Measurements from ENCODE around the gene PDLIM3. TPM values are rescaled to one million over a fixed set of nuclear protein-coding genes. Genes with fewer than 3 reads are reported as not detected.

PDLIM3 gene
- total RNA-seq, 2 donors from 2014 or later = 5.0 to 34.9 TPM

DNA sequence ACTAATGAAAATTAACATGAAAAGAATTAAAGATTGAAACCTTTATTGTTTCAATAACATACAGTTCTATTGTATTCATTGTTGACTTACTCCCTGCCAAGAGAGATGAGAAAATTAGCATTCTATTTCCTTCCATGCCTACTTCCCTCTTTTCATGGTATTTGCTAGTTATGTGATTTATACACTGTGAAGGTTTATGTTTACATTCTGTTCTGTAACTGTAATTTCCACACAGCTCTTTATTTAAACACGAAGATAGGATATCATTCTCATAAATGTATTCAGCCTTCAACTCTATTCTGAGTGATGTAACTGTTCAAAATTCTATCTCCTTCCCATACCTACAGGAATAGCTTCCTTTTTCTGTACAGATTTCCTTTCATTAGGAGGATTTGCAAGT, 70.4 kb downstream of the PDLIM3 start:
- Histone ChIP-seq H3K4me3 (no peak overlapping the region), H3K36me3 (no peaks in the 10 kb centered on the region), H3K9me3 (no peaks in the 10 kb centered on the region), H3K9ac (ENCODE audit: low read depth in 2 of 2, low read length in 2 of 2) (no peak overlapping the region), H3K27ac (no peak overlapping the region), H3K27me3 (no peaks in the 10 kb centered on the region), H3K4me1 (no peaks in the 10 kb centered on the region)
- TF ChIP-seq, protein P1, sequence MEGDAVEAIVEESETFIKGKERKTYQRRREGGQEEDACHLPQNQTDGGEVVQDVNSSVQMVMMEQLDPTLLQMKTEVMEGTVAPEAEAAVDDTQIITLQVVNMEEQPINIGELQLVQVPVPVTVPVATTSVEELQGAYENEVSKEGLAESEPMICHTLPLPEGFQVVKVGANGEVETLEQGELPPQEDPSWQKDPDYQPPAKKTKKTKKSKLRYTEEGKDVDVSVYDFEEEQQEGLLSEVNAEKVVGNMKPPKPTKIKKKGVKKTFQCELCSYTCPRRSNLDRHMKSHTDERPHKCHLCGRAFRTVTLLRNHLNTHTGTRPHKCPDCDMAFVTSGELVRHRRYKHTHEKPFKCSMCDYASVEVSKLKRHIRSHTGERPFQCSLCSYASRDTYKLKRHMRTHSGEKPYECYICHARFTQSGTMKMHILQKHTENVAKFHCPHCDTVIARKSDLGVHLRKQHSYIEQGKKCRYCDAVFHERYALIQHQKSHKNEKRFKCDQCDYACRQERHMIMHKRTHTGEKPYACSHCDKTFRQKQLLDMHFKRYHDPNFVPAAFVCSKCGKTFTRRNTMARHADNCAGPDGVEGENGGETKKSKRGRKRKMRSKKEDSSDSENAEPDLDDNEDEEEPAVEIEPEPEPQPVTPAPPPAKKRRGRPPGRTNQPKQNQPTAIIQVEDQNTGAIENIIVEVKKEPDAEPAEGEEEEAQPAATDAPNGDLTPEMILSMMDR (IDR thresholded peaks at IDR 0.05) = no peak
- intact Hi-C loops (cut with DNase I) = loop anchor here (5.0 kb wide), 1 partner anchor 38 kb away; the partner anchor contains the start of gene UFSP2
- DNase-seq = no peak

DNA sequence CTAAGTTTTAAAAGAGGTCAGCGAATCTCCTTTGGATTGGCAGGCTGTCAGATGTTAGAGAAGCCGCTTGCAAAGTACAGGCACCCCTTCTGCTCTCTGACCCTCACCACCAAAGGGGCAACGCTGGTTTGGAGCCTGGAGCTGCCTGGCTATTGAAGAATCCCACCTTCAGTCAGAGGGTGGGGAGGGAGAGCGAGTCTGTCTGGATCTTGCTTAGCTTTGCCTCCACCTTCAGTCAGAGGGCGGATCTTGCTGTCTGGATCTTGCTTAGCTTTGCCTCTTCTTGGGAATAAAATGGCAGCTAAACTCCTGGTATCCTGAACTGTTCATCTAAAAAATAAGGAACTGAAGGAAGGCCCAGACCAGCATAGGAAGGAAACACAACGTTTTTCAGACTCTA, 71.1 kb downstream of the PDLIM3 start:
- Histone ChIP-seq H3K9ac (ENCODE audit: low read depth in 2 of 2, low read length in 2 of 2) (no peak overlapping the region), H3K27me3 (no peaks in the 10 kb centered on the region)
- intact Hi-C loops (cut with DNase I) = no loop called here

DNA sequence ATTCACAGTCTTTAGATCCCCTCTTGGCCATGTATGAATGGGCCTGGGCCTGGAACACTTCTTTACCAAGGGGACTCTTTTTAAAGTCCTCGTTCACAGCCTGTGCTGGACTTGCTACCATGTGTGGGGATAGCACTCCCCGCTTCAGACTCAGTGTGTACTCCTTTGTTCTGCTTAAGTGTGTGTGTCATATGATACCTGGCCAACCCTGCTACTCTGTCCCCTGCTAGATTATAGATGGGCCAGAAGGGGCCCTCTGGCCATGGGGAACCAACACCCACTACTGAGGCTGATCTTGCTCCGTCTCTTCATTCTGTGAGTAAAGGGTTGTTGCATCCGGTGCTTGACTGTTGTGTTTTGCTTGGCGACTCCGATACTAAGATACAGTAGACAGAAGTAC, 71.8 kb downstream of the PDLIM3 start:
- Histone ChIP-seq H3K9ac (ENCODE audit: low read depth in 2 of 2, low read length in 2 of 2) (no peak overlapping the region), H3K27me3 (no peaks in the 10 kb centered on the region), H3K27ac (no peak overlapping the region), H3K9me3 (no peaks in the 10 kb centered on the region), H3K36me3 (no peaks in the 10 kb centered on the region), H3K4me3 (no peak overlapping the region), H3K4me1 (no peaks in the 10 kb centered on the region)
- no peak for DNase-seq
- TF ChIP-seq, protein P1 (IDR thresholded peaks at IDR 0.05) = no peak
- intact Hi-C loops (cut with DNase I) = no loop called here

More for the DNA sequence above, 71.1 kb downstream of the PDLIM3 start:
- Histone ChIP-seq H3K27ac (no peak overlapping the region), H3K4me3 (no peak overlapping the region), H3K9me3 (no peaks in the 10 kb centered on the region), H3K36me3 (no peaks in the 10 kb centered on the region), H3K4me1 (no peaks in the 10 kb centered on the region)
- no peak for DNase-seq
- TF ChIP-seq, protein P1 (IDR thresholded peaks at IDR 0.05) = no peak

- no peaks in the 10 kb centered on the region for H3K4me1 ChIP-seq
- no peaks in the 10 kb centered on the region for H3K36me3 ChIP-seq
- H3K27ac ChIP-seq = no peak overlapping the region
- no peaks in the 10 kb centered on the region for H3K9me3 ChIP-seq
- no peak for DNase-seq
- intact Hi-C loops (cut with DNase I) = no loop called here
- H3K9ac ChIP-seq (ENCODE audit: low read depth in 2 of 2, low read length in 2 of 2) = no peak overlapping the region
- no peaks in the 10 kb centered on the region for H3K27me3 ChIP-seq
- H3K4me3 ChIP-seq = no peak overlapping the region
- TF ChIP-seq, protein P1 (IDR thresholded peaks at IDR 0.05) = no peak
Observed at GRCh38 chr4:185461565-185461964, 73.7 kb downstream of the PDLIM3 start.

GRCh38 chr4:185457136-185457535, 78.2 kb downstream of the PDLIM3 start:
- Histone ChIP-seq H3K9ac (ENCODE audit: low read depth in 2 of 2, low read length in 2 of 2) (no peak overlapping the region), H3K36me3 (no peaks in the 10 kb centered on the region), H3K4me1 (no peaks in the 10 kb centered on the region), H3K27ac (no peak overlapping the region), H3K4me3 (no peak overlapping the region), H3K9me3 (no peaks in the 10 kb centered on the region), H3K27me3 (no peaks in the 10 kb centered on the region)
- intact Hi-C loops (cut with DNase I) = no loop called here
- no peak for DNase-seq
- TF ChIP-seq, protein P1 (IDR thresholded peaks at IDR 0.05) = no peak

Data from colonic mucosa (tissue), 4 donors.